ENCODE measurements around the gene STK11. TPM values are rescaled to one million over a fixed set of nuclear protein-coding genes. Genes with fewer than 3 reads are reported as not detected.

STK11 gene
- total RNA-seq, 1 experiment from 2014 or later, result 116 TPM

DNA sequence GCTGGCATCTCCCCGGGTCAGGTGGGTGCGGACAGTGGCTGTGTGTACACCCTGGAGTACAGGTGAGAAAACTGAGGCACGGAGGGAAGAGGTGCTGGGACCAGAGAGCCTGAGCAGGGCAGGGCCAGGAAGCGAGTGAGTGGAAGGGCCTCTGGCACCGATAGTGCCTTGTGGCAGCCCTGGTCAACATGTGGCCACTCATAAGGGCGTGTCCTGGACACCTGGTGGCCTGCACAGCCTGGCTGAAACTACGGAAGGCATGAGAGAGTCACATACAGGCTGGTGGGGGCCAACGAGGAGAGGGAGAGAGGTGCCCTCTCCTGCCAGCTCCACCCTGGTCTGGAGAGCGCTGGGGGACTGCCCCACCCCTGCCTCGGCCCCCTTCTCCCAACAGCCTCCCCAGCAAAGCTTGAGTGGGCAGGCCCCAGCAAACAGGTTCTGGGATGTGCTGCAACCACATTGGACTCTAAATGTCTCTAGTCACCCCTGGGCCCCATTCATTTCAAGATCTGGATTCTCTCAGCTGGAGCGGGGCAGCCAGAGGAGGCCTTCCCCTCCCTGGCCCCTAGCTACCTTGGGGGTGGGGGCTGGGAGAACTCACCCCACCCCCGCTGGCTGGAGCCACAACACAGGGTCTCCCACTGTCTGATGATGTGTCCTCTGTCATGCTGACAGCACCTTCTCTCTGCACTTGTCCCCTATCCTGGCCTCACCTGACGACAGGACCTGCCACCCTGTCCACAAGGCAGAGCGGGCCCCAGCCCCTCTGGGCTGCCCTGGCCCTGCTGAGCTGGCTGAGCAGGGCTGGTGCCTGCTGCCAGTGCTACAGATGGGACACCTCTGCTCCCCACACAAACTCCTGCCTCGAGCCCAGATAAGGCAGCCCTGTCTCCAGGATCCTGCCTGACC, 26.4 kb downstream of the STK11 start:
- intact Hi-C loops (cut with micrococcal nuclease; ENCODE audit: unreplicated experiment) (no loop called here), in situ Hi-C loops (cut with HindIII; ENCODE audit: low pct_unique_long_range_greater_than_20kb, low sequenced_read_pairs) (no loop called here)
- no peaks in the 10 kb centered on the region for H3K9me3 ChIP-seq (ENCODE audit: control insufficient read depth, insufficient read depth, low read depth, low read length)
- ChIA-PET POLR2A (no interaction called here), CTCF (no interaction called here)
- no peak for DNase-seq (ENCODE audit: low read depth, low spot score)
- H3K4me1 ChIP-seq (ENCODE audit: control insufficient read depth, insufficient read depth, low read length), result peaks cover 14% of the 10 kb centered on the region
- peak overlapping the region; percentile 61 for H3K27ac ChIP-seq (ENCODE audit: low read length)
- H3K27me3 ChIP-seq (ENCODE audit: control insufficient read depth, insufficient read depth, low read length), result no peaks in the 10 kb centered on the region
- TF ChIP-seq, protein P1, sequence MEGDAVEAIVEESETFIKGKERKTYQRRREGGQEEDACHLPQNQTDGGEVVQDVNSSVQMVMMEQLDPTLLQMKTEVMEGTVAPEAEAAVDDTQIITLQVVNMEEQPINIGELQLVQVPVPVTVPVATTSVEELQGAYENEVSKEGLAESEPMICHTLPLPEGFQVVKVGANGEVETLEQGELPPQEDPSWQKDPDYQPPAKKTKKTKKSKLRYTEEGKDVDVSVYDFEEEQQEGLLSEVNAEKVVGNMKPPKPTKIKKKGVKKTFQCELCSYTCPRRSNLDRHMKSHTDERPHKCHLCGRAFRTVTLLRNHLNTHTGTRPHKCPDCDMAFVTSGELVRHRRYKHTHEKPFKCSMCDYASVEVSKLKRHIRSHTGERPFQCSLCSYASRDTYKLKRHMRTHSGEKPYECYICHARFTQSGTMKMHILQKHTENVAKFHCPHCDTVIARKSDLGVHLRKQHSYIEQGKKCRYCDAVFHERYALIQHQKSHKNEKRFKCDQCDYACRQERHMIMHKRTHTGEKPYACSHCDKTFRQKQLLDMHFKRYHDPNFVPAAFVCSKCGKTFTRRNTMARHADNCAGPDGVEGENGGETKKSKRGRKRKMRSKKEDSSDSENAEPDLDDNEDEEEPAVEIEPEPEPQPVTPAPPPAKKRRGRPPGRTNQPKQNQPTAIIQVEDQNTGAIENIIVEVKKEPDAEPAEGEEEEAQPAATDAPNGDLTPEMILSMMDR (IDR thresholded peaks at IDR 0.05), result no peak
- TF ChIP-seq TCF7L2 (IDR thresholded peaks at IDR 0.05; ENCODE audit: low read depth, low read length) (no peak), REST (IDR thresholded peaks at IDR 0.05; ENCODE audit: insufficient read depth in 1 of 2, low read depth in 2 of 2, low read length in 1 of 2) (no peak), POLR2AphosphoS5 (IDR thresholded peaks at IDR 0.05; ENCODE audit: low read depth, low read length) (no peak), SIN3A (IDR thresholded peaks at IDR 0.05; ENCODE audit: borderline replicate concordance, insufficient read depth, low read depth, low read length) (no peak)
- no peaks in the 10 kb centered on the region for H3K36me3 ChIP-seq (ENCODE audit: control insufficient read depth, insufficient read depth, low read length)
- H3K4me3 ChIP-seq (ENCODE audit: low read depth in 2 of 2, low read length in 2 of 2), result no peak overlapping the region
- ATAC-seq, result peak; percentile 47
- no TSS peak for BruUV-seq (replicated peaks)

DNA sequence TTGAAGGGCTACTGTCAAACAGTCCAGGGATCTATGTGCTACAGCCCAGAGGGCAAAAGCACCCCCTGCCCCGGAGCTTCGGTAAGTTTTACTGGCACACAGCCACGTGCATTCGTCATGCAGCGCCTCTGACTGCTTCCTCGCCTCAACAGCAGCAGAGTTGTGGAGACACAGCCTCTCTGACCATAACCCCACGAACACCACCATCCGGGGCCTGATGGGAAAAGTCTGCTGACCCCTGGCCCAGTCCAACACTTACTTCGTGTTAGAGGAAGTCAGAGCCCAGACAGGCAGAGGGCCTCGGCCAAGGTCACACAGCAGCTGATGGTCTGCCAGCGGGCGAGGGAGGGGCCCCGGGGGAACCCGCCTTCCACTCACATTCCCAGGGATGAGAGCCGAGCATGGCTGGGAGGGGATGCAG, 27.1 kb downstream of the STK11 start:
- Histone ChIP-seq H3K36me3 (ENCODE audit: control insufficient read depth, insufficient read depth, low read length) (no peaks in the 10 kb centered on the region), H3K4me1 (ENCODE audit: control insufficient read depth, insufficient read depth, low read length) (peaks cover 14% of the 10 kb centered on the region), H3K9me3 (ENCODE audit: control insufficient read depth, insufficient read depth, low read depth, low read length) (no peaks in the 10 kb centered on the region), H3K27me3 (ENCODE audit: control insufficient read depth, insufficient read depth, low read length) (no peaks in the 10 kb centered on the region), H3K4me3 (ENCODE audit: low read depth in 2 of 2, low read length in 2 of 2) (no peak overlapping the region), H3K27ac (ENCODE audit: low read length) (peak overlapping the region; percentile 61)
- DNase-seq (ENCODE audit: low read depth, low spot score) (no peak), ATAC-seq (peak; percentile 3)
- in situ Hi-C loops (cut with HindIII; ENCODE audit: low pct_unique_long_range_greater_than_20kb, low sequenced_read_pairs) (no loop called here), intact Hi-C loops (cut with micrococcal nuclease; ENCODE audit: unreplicated experiment) (no loop called here)
- ChIA-PET CTCF (no interaction called here), POLR2A (no interaction called here)
- TF ChIP-seq SIN3A (IDR thresholded peaks at IDR 0.05; ENCODE audit: borderline replicate concordance, insufficient read depth, low read depth, low read length) (no peak), TCF7L2 (IDR thresholded peaks at IDR 0.05; ENCODE audit: low read depth, low read length) (no peak), REST (IDR thresholded peaks at IDR 0.05; ENCODE audit: insufficient read depth in 1 of 2, low read depth in 2 of 2, low read length in 1 of 2) (no peak)
- TF ChIP-seq, protein P1 (IDR thresholded peaks at IDR 0.05), result no peak
- no TSS peak for BruUV-seq (replicated peaks)
